GM23338 (cell line): ENCODE measurements around the gene NOP9.

Experiments
- CREB1 ChIP-seq: fragments of 250-450 bp; sonication (Bioruptor Pico); IDR thresholded peaks from 2 replicates; pipeline ENCODE4 v1.5.0; 2020; ENCODE audit warnings: low read depth, mild to moderate bottlenecking, moderate library complexity
- CTCF ChIP-seq, 2 experiments: fragments of 200-600 bp in 1 of 2; sonication (generic) in 1 of 2; conservative IDR thresholded peaks; 2 replicates each; pipeline versions ENCODE4 v1.5.1 to v1.6.1; 2016 to 2017; ENCODE audit warnings: antibody characterized with exemption in 2 of 2, low read depth in 2 of 2, mild to moderate bottlenecking in 2 of 2, moderate library complexity in 1 of 2
- EZH2 ChIP-seq: fragments of 200-600 bp; sonication (generic); IDR thresholded peaks from one replicate; pipeline ENCODE4 v1.8.0; 2017; ENCODE audit warnings: antibody characterized with exemption, mild to moderate bottlenecking, low read depth; ENCODE audit not compliant: unreplicated experiment
- EZH2phosphoT487 ChIP-seq: fragments of 200-600 bp; sonication (generic); IDR thresholded peaks from one replicate; pipeline ENCODE4 v1.8.1; 2018; ENCODE audit warnings: antibody characterized with exemption; ENCODE audit not compliant: unreplicated experiment
- POLR2AphosphoS5 ChIP-seq: IDR thresholded peaks from 2 replicates; pipeline ENCODE4 v1.6.1; 2016; ENCODE audit warnings: antibody characterized with exemption, low read depth
- ZNF331 ChIP-seq: fragments of 250-450 bp; sonication (Bioruptor Pico); IDR thresholded peaks from 2 replicates; pipeline ENCODE4 v1.5.0; 2020; ENCODE audit warnings: low read depth, mild to moderate bottlenecking, moderate library complexity
- TF ChIP-seq, protein P1 (sequence below): IDR thresholded peaks from one replicate; pipeline ENCODE4 v1.6.1; 2018; ENCODE audit warnings: antibody characterized with exemption; ENCODE audit not compliant: unreplicated experiment

- no peak for TF ChIP-seq CTCF (conservative IDR thresholded peaks at IDR 0.05; ENCODE audit: low read depth in 2 of 2)
- no peak for TF ChIP-seq POLR2AphosphoS5
- TF ChIP-seq, protein P1, sequence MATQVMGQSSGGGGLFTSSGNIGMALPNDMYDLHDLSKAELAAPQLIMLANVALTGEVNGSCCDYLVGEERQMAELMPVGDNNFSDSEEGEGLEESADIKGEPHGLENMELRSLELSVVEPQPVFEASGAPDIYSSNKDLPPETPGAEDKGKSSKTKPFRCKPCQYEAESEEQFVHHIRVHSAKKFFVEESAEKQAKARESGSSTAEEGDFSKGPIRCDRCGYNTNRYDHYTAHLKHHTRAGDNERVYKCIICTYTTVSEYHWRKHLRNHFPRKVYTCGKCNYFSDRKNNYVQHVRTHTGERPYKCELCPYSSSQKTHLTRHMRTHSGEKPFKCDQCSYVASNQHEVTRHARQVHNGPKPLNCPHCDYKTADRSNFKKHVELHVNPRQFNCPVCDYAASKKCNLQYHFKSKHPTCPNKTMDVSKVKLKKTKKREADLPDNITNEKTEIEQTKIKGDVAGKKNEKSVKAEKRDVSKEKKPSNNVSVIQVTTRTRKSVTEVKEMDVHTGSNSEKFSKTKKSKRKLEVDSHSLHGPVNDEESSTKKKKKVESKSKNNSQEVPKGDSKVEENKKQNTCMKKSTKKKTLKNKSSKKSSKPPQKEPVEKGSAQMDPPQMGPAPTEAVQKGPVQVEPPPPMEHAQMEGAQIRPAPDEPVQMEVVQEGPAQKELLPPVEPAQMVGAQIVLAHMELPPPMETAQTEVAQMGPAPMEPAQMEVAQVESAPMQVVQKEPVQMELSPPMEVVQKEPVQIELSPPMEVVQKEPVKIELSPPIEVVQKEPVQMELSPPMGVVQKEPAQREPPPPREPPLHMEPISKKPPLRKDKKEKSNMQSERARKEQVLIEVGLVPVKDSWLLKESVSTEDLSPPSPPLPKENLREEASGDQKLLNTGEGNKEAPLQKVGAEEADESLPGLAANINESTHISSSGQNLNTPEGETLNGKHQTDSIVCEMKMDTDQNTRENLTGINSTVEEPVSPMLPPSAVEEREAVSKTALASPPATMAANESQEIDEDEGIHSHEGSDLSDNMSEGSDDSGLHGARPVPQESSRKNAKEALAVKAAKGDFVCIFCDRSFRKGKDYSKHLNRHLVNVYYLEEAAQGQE, result no peak
- no peak for TF ChIP-seq CREB1 (CRISPR knock-in tag)
- no peak for TF ChIP-seq ZNF331 (CRISPR knock-in tag)
- TF ChIP-seq EZH2, result no peak
- no peak for TF ChIP-seq EZH2phosphoT487
Observed at GRCh38 chr14:24342889-24343288, 43.2 kb downstream of the NOP9 start.
